Measurements from ENCODE around the gene INPP5E. TPM values are rescaled to one million over a fixed set of nuclear protein-coding genes. Genes with fewer than 3 reads are reported as not detected.
A peak's percentile ranks its signal among the peaks of the same experiment; 100 is the strongest.

The INPP5E gene
- total and polyA plus RNA-seq, 10 of the 15 experiments (the other 5 are each of a cell fraction or from before 2014, with no cell fraction given) = 0.24 to 16.0 (median 5.3) TPM

GRCh38 chr9:136447173-136447778, 7.6 kb upstream of the INPP5E start:
- no peaks in the 10 kb centered on the region for H3K4me1 ChIP-seq (ENCODE audit: control insufficient read depth, insufficient read depth, low read length)
- ATAC-seq (no peak), DNase-seq (ENCODE audit: low read depth, low spot score) (no peak), FAIRE-seq (no peak)
- ChIA-PET CTCF (no interaction called here), SMC1A (ENCODE audit: uncharacterized antibody, unreplicated experiment) (no interaction called here), POLR2A (no interaction called here), RAD21 (ENCODE audit: unreplicated experiment) (no interaction called here)
- in situ Hi-C loops (cut with MboI) (no loop called here), intact Hi-C loops (cut with micrococcal nuclease; ENCODE audit: unreplicated experiment) (no loop called here)
- no peak overlapping the region for H3K4me2 ChIP-seq (ENCODE audit: control insufficient read depth, insufficient read depth)
- no peaks in the 10 kb centered on the region for H3K27me3 ChIP-seq (replicated peaks in 1 of 2; ENCODE audit: control insufficient read depth in 2 of 2, insufficient read depth in 2 of 2, low read length in 1 of 2)
- peaks cover 24 to 27% of the 10 kb centered on the region in 2 experiments for H3K36me3 ChIP-seq (ENCODE audit: control insufficient read depth in 2 of 2, insufficient read depth in 2 of 2, low read length in 1 of 2)
- H3K4me3 ChIP-seq = no peak overlapping the region
- H3K9ac ChIP-seq (ENCODE audit: control insufficient read depth, insufficient read depth, low read length) = no peak overlapping the region
- TF ChIP-seq POLR2A (IDR thresholded peaks at IDR 0.05; ENCODE audit: low read depth, low read length) (0 out of 2 replicates have a peak, but pooled peaks have one; percentile 24), TAF1 (IDR thresholded peaks at IDR 0.05; ENCODE audit: borderline replicate concordance, low read depth, low read length) (no peak), CHD4 (IDR thresholded peaks at IDR 0.05) (no peak)
- no peaks in the 10 kb centered on the region for H3K79me2 ChIP-seq (ENCODE audit: control insufficient read depth, insufficient read depth, low read length)
- H4K20me1 ChIP-seq (ENCODE audit: control insufficient read depth, insufficient read depth) = no peaks in the 10 kb centered on the region; the same call in 1 of the 2 replicates
- no TSS peak for BruUV-seq (replicated peaks)
- H3K27ac ChIP-seq (ENCODE audit: control insufficient read depth, insufficient read depth) = no peak overlapping the region
- WGBS (ENCODE audit: insufficient coverage, insufficient replicate concordance, low lambda C conversion rate, missing lambda C conversion rate) = 97% methylated on average over 27 of the region's 27 CpGs
- H3K9me3 ChIP-seq (replicated peaks; ENCODE audit: control insufficient read depth, insufficient read depth, low read length) = no peaks in the 10 kb centered on the region
- no peak overlapping the region for H2AFZ ChIP-seq (ENCODE audit: control insufficient read depth, low read depth, low read length)

DNA sequence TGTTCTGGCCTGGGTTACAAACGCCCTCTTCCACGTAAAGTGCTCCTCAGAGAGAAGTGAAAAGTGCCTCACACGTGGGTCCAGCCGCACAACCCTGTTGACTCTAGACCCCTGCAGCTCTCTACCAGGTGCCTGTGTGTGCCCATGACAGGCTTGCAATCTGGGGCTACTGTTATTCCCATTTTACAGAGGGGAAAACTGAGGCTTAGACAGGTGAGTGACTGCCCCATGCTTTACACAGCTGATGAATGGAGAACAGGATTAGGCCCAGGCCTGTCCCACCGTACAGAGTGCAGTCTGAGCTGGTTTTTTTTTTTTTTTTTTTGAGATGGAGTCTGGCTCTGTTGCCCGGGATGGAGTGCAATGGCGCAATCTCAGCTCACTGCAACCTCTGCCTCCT, 6.2 kb upstream of the INPP5E start:
- FAIRE-seq = no peak
- no peaks in the 10 kb centered on the region for H3K79me2 ChIP-seq (ENCODE audit: control insufficient read depth, insufficient read depth, low read length)
- intact Hi-C loops (cut with micrococcal nuclease; ENCODE audit: unreplicated experiment) = no loop called here

More for the DNA sequence above, 6.2 kb upstream of the INPP5E start:
- H4K20me1 ChIP-seq (ENCODE audit: control insufficient read depth, insufficient read depth) = no peaks in the 10 kb centered on the region; the same call in 1 of the 2 replicates
- H3K9ac ChIP-seq (ENCODE audit: control insufficient read depth, insufficient read depth, low read length) = no peak overlapping the region
- DNase-seq (ENCODE audit: low read depth, low spot score) (no peak), ATAC-seq (no peak)
- ChIA-PET RAD21 (ENCODE audit: unreplicated experiment) (no interaction called here), POLR2A (interaction anchor here (0.7 kb wide), 2 partner anchors 11 to 28 kb away, joined by 3 to 6 read pairs; no protein-coding TSS in a partner anchor), CTCF (interaction anchor here (0.9 kb wide), 1 partner anchor 302 kb away, joined by 3 read pairs; no protein-coding TSS in a partner anchor), SMC1A (ENCODE audit: uncharacterized antibody, unreplicated experiment) (no interaction called here)
- in situ Hi-C loops (cut with MboI) = no loop called here
- H3K4me1 ChIP-seq (ENCODE audit: control insufficient read depth, insufficient read depth, low read length) = no peaks in the 10 kb centered on the region
- no peak overlapping the region for H3K27ac ChIP-seq (ENCODE audit: control insufficient read depth, insufficient read depth)
- peaks cover 27 to 32% of the 10 kb centered on the region in 2 experiments for H3K36me3 ChIP-seq (ENCODE audit: control insufficient read depth in 2 of 2, insufficient read depth in 2 of 2, low read length in 1 of 2)
- no peak overlapping the region for H2AFZ ChIP-seq (ENCODE audit: control insufficient read depth, low read depth, low read length)
- no peaks in the 10 kb centered on the region for H3K9me3 ChIP-seq (replicated peaks; ENCODE audit: control insufficient read depth, insufficient read depth, low read length)
- H3K4me2 ChIP-seq (ENCODE audit: control insufficient read depth, insufficient read depth) = no peak overlapping the region
- TF ChIP-seq CEBPZ (IDR thresholded peaks at IDR 0.05; ENCODE audit: low read depth, low read length) (no peak), BMI1 (IDR thresholded peaks at IDR 0.05; ENCODE audit: borderline replicate concordance) (no peak), ZZZ3 (IDR thresholded peaks at IDR 0.05; ENCODE audit: control insufficient read depth, insufficient read length, low read depth) (no peak), FOXK2 (IDR thresholded peaks at IDR 0.05) (no peak), DPF2 (IDR thresholded peaks at IDR 0.05) (no peak), TCF3 (IDR thresholded peaks at IDR 0.05; ENCODE audit: borderline replicate concordance, insufficient read depth, low read depth, low read length) (no peak), SREBF1 (IDR thresholded peaks at IDR 0.05; ENCODE audit: low read length) (no peak), POU2F2 (IDR thresholded peaks at IDR 0.05; ENCODE audit: borderline replicate concordance, low read depth, low read length) (no peak)
- TF ChIP-seq, protein P1, sequence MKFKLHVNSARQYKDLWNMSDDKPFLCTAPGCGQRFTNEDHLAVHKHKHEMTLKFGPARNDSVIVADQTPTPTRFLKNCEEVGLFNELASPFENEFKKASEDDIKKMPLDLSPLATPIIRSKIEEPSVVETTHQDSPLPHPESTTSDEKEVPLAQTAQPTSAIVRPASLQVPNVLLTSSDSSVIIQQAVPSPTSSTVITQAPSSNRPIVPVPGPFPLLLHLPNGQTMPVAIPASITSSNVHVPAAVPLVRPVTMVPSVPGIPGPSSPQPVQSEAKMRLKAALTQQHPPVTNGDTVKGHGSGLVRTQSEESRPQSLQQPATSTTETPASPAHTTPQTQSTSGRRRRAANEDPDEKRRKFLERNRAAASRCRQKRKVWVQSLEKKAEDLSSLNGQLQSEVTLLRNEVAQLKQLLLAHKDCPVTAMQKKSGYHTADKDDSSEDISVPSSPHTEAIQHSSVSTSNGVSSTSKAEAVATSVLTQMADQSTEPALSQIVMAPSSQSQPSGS (IDR thresholded peaks at IDR 0.05; ENCODE audit: low read length) = no peak
- WGBS (ENCODE audit: insufficient coverage, insufficient replicate concordance, low lambda C conversion rate, missing lambda C conversion rate) = 99% methylated on average over 5 of the region's 7 CpGs
- no peak overlapping the region for H3K4me3 ChIP-seq
- BruUV-seq (replicated peaks) = no TSS peak
- H3K27me3 ChIP-seq (replicated peaks in 1 of 2; ENCODE audit: control insufficient read depth in 2 of 2, insufficient read depth in 2 of 2, low read length in 1 of 2) = no peaks in the 10 kb centered on the region

Measured in GM12878 (cell line).